MM.1S (cell line): ENCODE results near the gene CD200R1L.

ENCODE experiments used
- DNase-seq: peaks from one replicate; pipeline ENCODE4 v3.0.0-alpha.2; 2015
- H2AFZ ChIP-seq: fragments of 300-600 bp; sonication (generic); 2 replicates; pipeline ENCODE4 v1.6.0; 2016; ENCODE audit warnings: antibody characterized with exemption, low read length
- H3F3A ChIP-seq: fragments of 300-600 bp; sonication (generic); 2 replicates; pipeline ENCODE4 v1.6.1; 2016; ENCODE audit warnings: mild to moderate bottlenecking, antibody characterized with exemption, low read length, moderate library complexity, mixed read lengths; ENCODE audit not compliant: insufficient read depth
- H3K27ac ChIP-seq: fragments of 300-600 bp; sonication (generic); 2 replicates; pipeline ENCODE4 v1.5.1; 2016; ENCODE audit warnings: mild to moderate bottlenecking, low read length
- H3K27me3 ChIP-seq: fragments of 300-600 bp; sonication (generic); replicated peaks from 2 replicates; pipeline ENCODE4 v1.6.0; 2016; ENCODE audit warnings: low read length; ENCODE audit not compliant: insufficient read depth
- H3K36me3 ChIP-seq: fragments of 300-600 bp; sonication (generic); replicated peaks from 2 replicates; pipeline ENCODE4 v1.6.1; 2016; ENCODE audit warnings: mild to moderate bottlenecking, low read length, mixed read lengths; ENCODE audit not compliant: insufficient read depth
- H3K4me1 ChIP-seq: fragments of 300-600 bp; sonication (generic); 2 replicates; pipeline ENCODE4 v1.6.1; 2016; ENCODE audit warnings: low read length, mixed read lengths
- H3K4me2 ChIP-seq: fragments of 300-600 bp; sonication (generic); 2 replicates; pipeline ENCODE4 v1.6.0; 2016; ENCODE audit warnings: low read depth, low read length
- H3K4me3 ChIP-seq: fragments of 300-600 bp; sonication (generic); 2 replicates; pipeline ENCODE4 v1.5.1; 2016; ENCODE audit warnings: low read length, mixed read lengths
- H3K79me2 ChIP-seq: fragments of 300-600 bp; sonication (generic); 2 replicates; pipeline ENCODE4 v1.6.1; 2016; ENCODE audit warnings: mixed run types, low read length, mixed read lengths
- H3K9ac ChIP-seq: fragments of 300-600 bp; sonication (generic); 2 replicates; pipeline ENCODE4 v1.6.1; 2016; ENCODE audit warnings: low read length, mixed read lengths
- H3K9me2 ChIP-seq: fragments of 300-600 bp; sonication (generic); replicated peaks from 2 replicates; pipeline ENCODE4 v1.6.1; 2016; ENCODE audit warnings: mild to moderate bottlenecking, low read length, mixed read lengths; ENCODE audit not compliant: insufficient read depth
- H3K9me3 ChIP-seq: fragments of 300-600 bp; sonication (generic); replicated peaks from 2 replicates; pipeline ENCODE4 v1.6.1; 2016; ENCODE audit warnings: mild to moderate bottlenecking, low read length, mixed read lengths; ENCODE audit not compliant: insufficient read depth
- H4K20me1 ChIP-seq: fragments of 300-600 bp; sonication (generic); 2 replicates; pipeline ENCODE4 v1.6.1; 2016; ENCODE audit warnings: mild to moderate bottlenecking, low read length, moderate library complexity, mixed read lengths; ENCODE audit not compliant: insufficient read depth
- CTCF ChIP-seq: fragments of 300-600 bp; sonication (generic); IDR thresholded peaks from 2 replicates; pipeline ENCODE4 v1.5.1; 2016; ENCODE audit warnings: antibody characterized with exemption, low read length, mixed read lengths
- EZH2 ChIP-seq: fragments of 300-600 bp; sonication (generic); optimal IDR thresholded peaks from 2 replicates; pipeline ENCODE3; 2017; ENCODE audit warnings: low read depth, mild to moderate bottlenecking, antibody characterized with exemption, low read length, mixed read lengths
- EZH2phosphoT487 ChIP-seq: fragments of 300-600 bp; sonication (generic); IDR thresholded peaks from 2 replicates; pipeline ENCODE4 v1.6.1; 2018; ENCODE audit warnings: antibody characterized with exemption, low read length

Gene CD200R1L

GRCh38 chr3:112802338-112802737, 44.3 kb downstream of the CD200R1L start:
- DNase-seq = no peak
- H4K20me1 ChIP-seq = no peaks in the 10 kb centered on the region
- no peak overlapping the region for H3K9ac ChIP-seq
- H3K9me3 ChIP-seq = no peaks in the 10 kb centered on the region
- H3K27ac ChIP-seq = no peak overlapping the region
- H3K9me2 ChIP-seq = no peaks in the 10 kb centered on the region
- H3K4me1 ChIP-seq = no peaks in the 10 kb centered on the region
- TF ChIP-seq CTCF (no peak), EZH2phosphoT487 (no peak)
- no peaks in the 10 kb centered on the region for H3K27me3 ChIP-seq
- H3F3A ChIP-seq = no peaks in the 10 kb centered on the region
- H3K4me2 ChIP-seq = no peak overlapping the region
- H3K36me3 ChIP-seq = no peaks in the 10 kb centered on the region
- no peaks in the 10 kb centered on the region for H3K79me2 ChIP-seq
- no peak overlapping the region for H3K4me3 ChIP-seq
- no peak overlapping the region for H2AFZ ChIP-seq

GRCh38 chr3:112799946-112800345, 46.7 kb downstream of the CD200R1L start:
- TF ChIP-seq EZH2phosphoT487 (no peak), CTCF (no peak), EZH2 (no peak)
- Histone ChIP-seq H3K4me3 (no peak overlapping the region), H3K79me2 (no peaks in the 10 kb centered on the region), H3K27me3 (no peaks in the 10 kb centered on the region), H3F3A (no peaks in the 10 kb centered on the region), H4K20me1 (no peaks in the 10 kb centered on the region), H3K27ac (no peak overlapping the region), H3K36me3 (no peaks in the 10 kb centered on the region), H3K9me2 (no peaks in the 10 kb centered on the region), H3K4me2 (no peak overlapping the region), H3K9me3 (no peaks in the 10 kb centered on the region), H3K9ac (no peak overlapping the region), H3K4me1 (no peaks in the 10 kb centered on the region), H2AFZ (no peak overlapping the region)
- no peak for DNase-seq

GRCh38 chr3:112794622-112795172, 52.0 kb downstream of the CD200R1L start:
- H3K4me2 ChIP-seq = no peak overlapping the region
- H3K9me2 ChIP-seq = no peaks in the 10 kb centered on the region
- H3K4me1 ChIP-seq = no peaks in the 10 kb centered on the region
- no peaks in the 10 kb centered on the region for H3K9me3 ChIP-seq
- no peak overlapping the region for H2AFZ ChIP-seq
- no peaks in the 10 kb centered on the region for H3K79me2 ChIP-seq
- H3K27ac ChIP-seq = no peak overlapping the region
- DNase-seq = no peak
- no peak overlapping the region for H3K9ac ChIP-seq
- H3K4me3 ChIP-seq = no peak overlapping the region
- no peaks in the 10 kb centered on the region for H3K36me3 ChIP-seq
- no peak for TF ChIP-seq CTCF
- TF ChIP-seq EZH2 = no peak
- no peak for TF ChIP-seq EZH2phosphoT487
- no peaks in the 10 kb centered on the region for H4K20me1 ChIP-seq
- no peaks in the 10 kb centered on the region for H3K27me3 ChIP-seq
- no peaks in the 10 kb centered on the region for H3F3A ChIP-seq
